ENCODE results near the gene MAN2B2.

DNA sequence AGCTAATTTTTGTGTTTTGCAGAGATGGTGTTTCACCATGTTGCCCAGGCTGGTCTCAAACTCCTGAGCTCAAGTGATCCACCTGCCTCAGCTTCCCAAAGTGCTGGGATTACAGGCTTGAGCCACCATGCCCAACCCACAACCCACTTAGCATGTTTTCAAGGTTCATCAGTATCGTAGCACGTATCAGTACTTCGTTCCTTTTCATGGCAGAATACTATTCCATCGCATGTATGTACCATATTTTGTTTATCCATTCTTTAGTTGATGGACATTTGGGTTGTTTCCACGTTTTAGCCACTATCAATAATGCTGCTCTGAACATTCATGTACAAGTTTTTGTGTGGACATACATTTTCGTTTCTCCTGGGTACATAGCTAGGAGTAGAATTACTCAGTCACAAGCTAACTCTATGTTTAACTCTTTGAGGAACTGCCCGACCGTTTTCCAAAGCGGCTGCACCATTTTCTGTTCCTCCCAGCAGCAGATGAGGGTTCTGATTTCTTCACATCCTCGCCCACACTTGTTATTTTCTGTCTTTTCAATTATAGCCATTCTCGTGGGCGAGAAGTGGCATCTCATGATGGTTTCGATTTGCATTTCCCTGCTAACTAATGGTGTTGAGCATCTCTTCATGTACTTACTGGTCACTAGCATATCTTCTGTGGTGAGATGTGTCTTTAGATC, 32.5 kb downstream of the MAN2B2 start:
- TF ChIP-seq, protein P1, sequence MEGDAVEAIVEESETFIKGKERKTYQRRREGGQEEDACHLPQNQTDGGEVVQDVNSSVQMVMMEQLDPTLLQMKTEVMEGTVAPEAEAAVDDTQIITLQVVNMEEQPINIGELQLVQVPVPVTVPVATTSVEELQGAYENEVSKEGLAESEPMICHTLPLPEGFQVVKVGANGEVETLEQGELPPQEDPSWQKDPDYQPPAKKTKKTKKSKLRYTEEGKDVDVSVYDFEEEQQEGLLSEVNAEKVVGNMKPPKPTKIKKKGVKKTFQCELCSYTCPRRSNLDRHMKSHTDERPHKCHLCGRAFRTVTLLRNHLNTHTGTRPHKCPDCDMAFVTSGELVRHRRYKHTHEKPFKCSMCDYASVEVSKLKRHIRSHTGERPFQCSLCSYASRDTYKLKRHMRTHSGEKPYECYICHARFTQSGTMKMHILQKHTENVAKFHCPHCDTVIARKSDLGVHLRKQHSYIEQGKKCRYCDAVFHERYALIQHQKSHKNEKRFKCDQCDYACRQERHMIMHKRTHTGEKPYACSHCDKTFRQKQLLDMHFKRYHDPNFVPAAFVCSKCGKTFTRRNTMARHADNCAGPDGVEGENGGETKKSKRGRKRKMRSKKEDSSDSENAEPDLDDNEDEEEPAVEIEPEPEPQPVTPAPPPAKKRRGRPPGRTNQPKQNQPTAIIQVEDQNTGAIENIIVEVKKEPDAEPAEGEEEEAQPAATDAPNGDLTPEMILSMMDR (IDR thresholded peaks at IDR 0.05), result no peak
- TF ChIP-seq POLR2A (IDR thresholded peaks at IDR 0.05) (no peak), EP300 (IDR thresholded peaks at IDR 0.05) (no peak)
